ENCODE data around the gene TMCC3. TPM values are rescaled to one million over a fixed set of nuclear protein-coding genes. Genes with fewer than 3 reads are reported as not detected.

The TMCC3 gene
- total and polyA plus RNA-seq, 2 of the 13 experiments (the other 11 are each of a cell fraction or from before 2014, with no cell fraction given), result not detected

DNA sequence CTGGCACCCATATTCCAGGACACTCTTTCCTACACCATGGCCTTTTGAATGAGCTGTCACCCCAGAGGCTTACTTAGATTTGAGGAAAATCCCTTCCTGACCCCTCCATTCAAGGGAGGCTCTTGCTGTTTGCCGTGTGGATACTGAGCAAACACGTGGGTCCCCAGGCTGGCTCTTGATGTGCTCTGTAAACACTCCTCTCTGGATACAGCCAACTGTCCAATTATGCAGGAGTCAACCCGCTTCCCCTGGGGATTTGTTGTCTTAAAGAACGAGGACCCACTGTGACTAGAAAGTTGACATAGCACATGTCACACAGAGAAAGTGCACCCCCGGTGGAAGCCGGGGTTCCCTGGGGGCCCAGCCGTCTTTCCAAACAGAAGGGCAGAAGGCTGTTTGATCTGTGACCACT is 114.8 kb downstream of the TMCC3 start:
- Histone ChIP-seq H3K4me1 (ENCODE audit: insufficient read depth, low read length) (peaks cover 40% of the 10 kb centered on the region), H3K36me3 (replicated peaks in 1 of 2; ENCODE audit: control insufficient read depth in 1 of 2, insufficient read depth in 2 of 2, low read length in 2 of 2) (no peaks in the 10 kb centered on the region), H3K79me2 (ENCODE audit: insufficient read depth, low read length) (no peaks in the 10 kb centered on the region), H3K9me3 (ENCODE audit: low read length) (no peaks in the 10 kb centered on the region), H3K4me3 (replicated peaks in 1 of 3; ENCODE audit: insufficient read depth in 1 of 3, low read depth in 2 of 3, low read length in 3 of 3) (peak overlapping the region in 1 of 3 experiments; percentile 34; a peak in 1 of 6 replicates), H3K27me3 (ENCODE audit: control insufficient read depth in 1 of 2, insufficient read depth in 2 of 2, low read length in 2 of 2) (no peaks in the 10 kb centered on the region), H3K9ac (ENCODE audit: insufficient read depth, low read depth, low read length) (no peak overlapping the region), H4K20me1 (ENCODE audit: insufficient read depth, low read length) (no peaks in the 10 kb centered on the region), H3K4me2 (ENCODE audit: low read depth, low read length) (peak overlapping the region; percentile 41), H3K27ac (ENCODE audit: extremely low read length, insufficient read depth, low read length) (no peak overlapping the region), H2AFZ (ENCODE audit: low read length) (no peak overlapping the region)
- no TSS peak for BruUV-seq (replicated peaks)
- ATAC-seq (peak; percentile 87), FAIRE-seq (peak; percentile 68), DNase-seq (ENCODE audit: low spot score) (peak; percentile 67)
- ChIA-PET CTCF (ENCODE audit: low intra/inter-chr PET ratio, low total read pairs) (no interaction called here), POLR2A (interaction anchor here (0.6 kb wide), 1 partner anchor 1069 kb away, joined by 3 read pairs; no protein-coding TSS in a partner anchor)
- WGBS (ENCODE audit: low lambda C conversion rate), result 4% methylated on average over 4 of the region's 7 CpGs
- intact Hi-C loops (cut with micrococcal nuclease; ENCODE audit: unreplicated experiment), result loop anchor here (10.0 kb wide), 1 partner anchor 231 kb away; no protein-coding TSS in a partner anchor
- in situ Hi-C loops (cut with HindIII; ENCODE audit: extremely low pct_ligation_motif_present, low pct_unique_long_range_greater_than_20kb), result no loop called here
- TF ChIP-seq, protein P1, sequence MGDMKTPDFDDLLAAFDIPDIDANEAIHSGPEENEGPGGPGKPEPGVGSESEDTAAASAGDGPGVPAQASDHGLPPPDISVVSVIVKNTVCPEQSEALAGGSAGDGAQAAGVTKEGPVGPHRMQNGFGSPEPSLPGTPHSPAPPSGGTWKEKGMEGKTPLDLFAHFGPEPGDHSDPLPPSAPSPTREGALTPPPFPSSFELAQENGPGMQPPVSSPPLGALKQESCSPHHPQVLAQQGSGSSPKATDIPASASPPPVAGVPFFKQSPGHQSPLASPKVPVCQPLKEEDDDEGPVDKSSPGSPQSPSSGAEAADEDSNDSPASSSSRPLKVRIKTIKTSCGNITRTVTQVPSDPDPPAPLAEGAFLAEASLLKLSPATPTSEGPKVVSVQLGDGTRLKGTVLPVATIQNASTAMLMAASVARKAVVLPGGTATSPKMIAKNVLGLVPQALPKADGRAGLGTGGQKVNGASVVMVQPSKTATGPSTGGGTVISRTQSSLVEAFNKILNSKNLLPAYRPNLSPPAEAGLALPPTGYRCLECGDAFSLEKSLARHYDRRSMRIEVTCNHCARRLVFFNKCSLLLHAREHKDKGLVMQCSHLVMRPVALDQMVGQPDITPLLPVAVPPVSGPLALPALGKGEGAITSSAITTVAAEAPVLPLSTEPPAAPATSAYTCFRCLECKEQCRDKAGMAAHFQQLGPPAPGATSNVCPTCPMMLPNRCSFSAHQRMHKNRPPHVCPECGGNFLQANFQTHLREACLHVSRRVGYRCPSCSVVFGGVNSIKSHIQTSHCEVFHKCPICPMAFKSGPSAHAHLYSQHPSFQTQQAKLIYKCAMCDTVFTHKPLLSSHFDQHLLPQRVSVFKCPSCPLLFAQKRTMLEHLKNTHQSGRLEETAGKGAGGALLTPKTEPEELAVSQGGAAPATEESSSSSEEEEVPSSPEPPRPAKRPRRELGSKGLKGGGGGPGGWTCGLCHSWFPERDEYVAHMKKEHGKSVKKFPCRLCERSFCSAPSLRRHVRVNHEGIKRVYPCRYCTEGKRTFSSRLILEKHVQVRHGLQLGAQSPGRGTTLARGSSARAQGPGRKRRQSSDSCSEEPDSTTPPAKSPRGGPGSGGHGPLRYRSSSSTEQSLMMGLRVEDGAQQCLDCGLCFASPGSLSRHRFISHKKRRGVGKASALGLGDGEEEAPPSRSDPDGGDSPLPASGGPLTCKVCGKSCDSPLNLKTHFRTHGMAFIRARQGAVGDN (CRISPR knock-in tag; IDR thresholded peaks at IDR 0.05), result no peak
- TF ChIP-seq TAF1 (CRISPR knock-in tag; IDR thresholded peaks at IDR 0.05) (no peak), ZNF264 (CRISPR knock-in tag; IDR thresholded peaks at IDR 0.05) (no peak), ZNF10 (CRISPR knock-in tag; IDR thresholded peaks at IDR 0.05; ENCODE audit: borderline replicate concordance, low read depth) (no peak), HHEX (CRISPR knock-in tag; IDR thresholded peaks at IDR 0.05) (no peak), PHF21A (CRISPR knock-in tag; IDR thresholded peaks at IDR 0.05) (peak; percentile 45; the same call in 1 of the 2 replicates), ZNF75D (CRISPR knock-in tag; IDR thresholded peaks at IDR 0.05; ENCODE audit: borderline replicate concordance) (no peak), SAP130 (CRISPR knock-in tag; IDR thresholded peaks at IDR 0.05; ENCODE audit: low read depth) (peak; percentile 63), ATF6 (CRISPR knock-in tag; conservative IDR thresholded peaks at IDR 0.05) (no peak), CBX2 (IDR thresholded peaks at IDR 0.05; ENCODE audit: low read depth, low read length) (no peak), CBX2 (CRISPR knock-in tag; IDR thresholded peaks at IDR 0.05; ENCODE audit: low read depth) (no peak), FOXA3 (CRISPR knock-in tag; IDR thresholded peaks at IDR 0.05) (peak; percentile 78), ARID4A (CRISPR knock-in tag; IDR thresholded peaks at IDR 0.05; ENCODE audit: borderline replicate concordance) (0 out of 2 replicates have a peak, but pooled peaks have one; percentile 18), ELF3 (CRISPR knock-in tag; IDR thresholded peaks at IDR 0.05) (0 out of 2 replicates have a peak, but pooled peaks have one; percentile 19)
